HG03571 (cell line): ENCODE measurements around the gene IL5.
A peak's percentile ranks its signal among the peaks of the same experiment; 100 is the strongest.
"Not testable (repeated sequence)": the region's sequence is repeated elsewhere in the genome, so short reads cannot be mapped to it uniquely, and the experiment has no call there.

Experiments
- ATAC-seq: cut with Tn5 transposase; IDR thresholded peaks from one replicate; pipeline ENCODE4 v1.9.1; 2021; ENCODE audit not compliant: unreplicated experiment

IL5 gene

GRCh38 chr5:132530946-132531345 is 12.4 kb downstream of the IL5 start:
- no peak for ATAC-seq

- ATAC-seq, result no peak
These were observed 14.3 kb downstream of the IL5 start for GRCh38 chr5:132528866-132529634.

GRCh38 chr5:132528021-132528420 is 15.3 kb downstream of the IL5 start:
- ATAC-seq, result no peak

GRCh38 chr5:132526974-132527564 is 16.3 kb downstream of the IL5 start:
- no peak for ATAC-seq

GRCh38 chr5:132526290-132526973 is 16.9 kb downstream of the IL5 start:
- ATAC-seq, result no peak

GRCh38 chr5:132525299-132525724 is 18.0 kb downstream of the IL5 start:
- ATAC-seq, result peak; percentile 64

GRCh38 chr5:132524877-132525276 is 18.4 kb downstream of the IL5 start:
- not testable (repeated sequence) for ATAC-seq

GRCh38 chr5:132522067-132522466 is 21.3 kb downstream of the IL5 start:
- ATAC-seq, result not testable (repeated sequence)

GRCh38 chr5:132513618-132514336 is 29.5 kb downstream of the IL5 start:
- not testable (repeated sequence) for ATAC-seq

- ATAC-seq, result no peak
These were observed 33.2 kb downstream of the IL5 start for GRCh38 chr5:132510076-132510475.

- no peak for ATAC-seq
These were observed 37.1 kb downstream of the IL5 start for GRCh38 chr5:132506094-132506692.

GRCh38 chr5:132505641-132506040 is 37.7 kb downstream of the IL5 start:
- ATAC-seq, result no peak

GRCh38 chr5:132504746-132505145 is 38.6 kb downstream of the IL5 start:
- ATAC-seq, result no peak

GRCh38 chr5:132503244-132503643 is 40.1 kb downstream of the IL5 start:
- no peak for ATAC-seq

- ATAC-seq, result no peak
These were observed 41.1 kb downstream of the IL5 start for GRCh38 chr5:132501961-132502931.

- ATAC-seq, result no peak
These were observed 41.7 kb downstream of the IL5 start for GRCh38 chr5:132501629-132501956.

- ATAC-seq, result peak; percentile 26
These were observed 42.2 kb downstream of the IL5 start for GRCh38 chr5:132500931-132501628.

- no peak for ATAC-seq
These were observed 42.9 kb downstream of the IL5 start for GRCh38 chr5:132500244-132500930.
